ENCODE data around the gene GSDME.

The GSDME gene

DNA sequence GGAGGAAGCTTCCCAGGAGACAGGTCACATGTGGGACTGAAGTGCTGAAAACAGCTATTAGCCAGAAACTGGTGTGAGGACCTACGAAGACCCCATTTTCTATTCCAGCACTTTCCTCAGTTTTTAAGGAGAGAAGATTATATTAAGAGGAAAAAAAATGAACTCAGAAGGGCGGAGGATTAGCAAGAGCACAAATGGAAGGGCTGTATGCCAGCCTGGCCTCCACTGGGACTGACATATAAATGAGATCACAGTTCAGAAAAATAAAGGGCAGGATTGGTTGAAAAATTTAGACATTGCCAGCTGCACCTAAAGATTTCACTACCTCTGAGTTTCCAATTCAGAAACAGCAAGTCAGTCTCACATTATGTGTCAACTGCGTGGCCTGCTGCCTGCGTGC, 53.0 kb downstream of the GSDME start:
- no peak for DNase-seq (ENCODE audit: low spot score)

DNA sequence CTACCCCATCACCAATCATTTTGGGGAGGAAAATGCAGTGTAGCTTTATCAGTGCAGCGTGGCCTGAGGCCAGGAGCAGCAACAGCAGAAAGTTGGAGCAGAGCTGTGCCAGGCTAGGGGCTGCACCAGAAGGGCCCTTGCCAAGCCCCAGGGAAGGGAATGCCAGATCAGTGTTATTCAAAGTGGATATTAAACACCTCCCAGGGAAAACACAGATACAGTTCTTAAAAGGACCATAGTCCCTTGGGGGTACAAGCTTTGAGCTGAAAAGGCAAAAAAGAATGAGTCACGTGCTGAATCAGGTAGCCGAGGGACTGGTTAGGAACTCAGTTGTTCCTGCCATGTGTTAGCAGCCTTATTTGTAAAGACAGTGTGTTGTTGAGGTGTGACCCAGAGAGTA, 54.0 kb downstream of the GSDME start:
- no peak for DNase-seq (ENCODE audit: low spot score)

DNA sequence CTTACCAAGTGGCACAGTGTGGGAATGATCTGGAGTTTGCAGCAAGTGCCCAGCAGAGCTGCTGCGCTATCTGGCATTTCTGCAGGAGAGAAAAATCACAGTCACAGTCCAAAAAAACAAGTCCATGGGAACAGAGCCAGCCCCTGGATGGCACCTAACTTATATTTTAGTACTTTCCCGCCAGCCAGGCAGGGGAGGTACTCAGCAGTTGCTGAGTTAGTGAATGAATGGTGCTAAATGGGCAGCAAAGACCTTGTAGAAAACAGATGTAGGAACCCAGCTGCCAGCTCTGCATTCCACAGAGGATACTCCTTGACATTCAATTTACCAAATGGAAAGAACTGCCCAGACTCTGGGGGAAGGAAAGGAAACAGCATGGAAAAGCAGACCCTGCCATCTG, 54.5 kb downstream of the GSDME start:
- DNase-seq (ENCODE audit: low spot score), result no peak

DNA sequence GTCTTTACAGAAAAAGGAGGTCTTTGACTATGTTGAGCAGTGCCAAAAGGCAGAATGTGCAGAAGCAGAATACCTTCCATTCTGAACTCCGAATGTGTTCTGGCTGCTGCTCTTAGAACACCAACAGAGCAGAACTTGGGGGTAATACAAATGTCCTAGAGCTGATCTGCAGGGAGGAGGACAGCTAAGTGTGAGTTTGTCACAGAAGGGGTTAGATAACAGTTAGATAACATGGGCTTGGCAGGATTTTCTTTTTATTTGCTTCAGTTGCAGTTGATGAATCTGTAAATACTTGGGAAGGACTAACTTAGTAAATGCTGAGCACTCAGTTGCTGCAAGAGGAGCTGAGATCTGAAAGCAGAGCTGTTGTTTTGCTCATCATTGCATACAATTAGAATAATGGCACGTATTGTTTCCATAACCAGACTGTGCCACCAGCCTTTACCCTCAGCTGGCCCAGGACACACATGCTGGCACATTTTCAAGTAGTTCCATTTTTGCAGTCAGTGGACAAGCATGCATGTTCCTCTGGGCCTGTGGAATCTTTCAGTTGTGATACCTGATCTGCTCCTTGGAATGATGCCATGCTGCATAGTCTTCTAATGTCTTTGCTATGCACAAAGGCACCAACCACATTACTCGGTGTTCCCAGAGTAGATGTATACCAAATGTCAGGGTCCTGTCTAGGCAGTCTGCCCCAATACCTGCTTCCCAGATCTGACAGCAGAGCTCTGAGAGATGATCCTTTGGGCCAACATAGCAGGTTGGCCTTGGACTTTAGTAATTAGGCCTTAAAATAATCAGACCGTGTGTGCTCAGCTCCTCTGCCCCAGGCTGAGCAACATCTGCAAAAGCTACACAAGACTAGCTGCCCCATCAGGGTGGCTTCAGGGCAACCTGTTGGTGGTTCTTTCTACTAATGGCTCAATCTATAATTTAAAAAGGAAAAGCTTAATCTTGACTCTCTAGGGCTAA, 55.7 kb downstream of the GSDME start:
- no peak for DNase-seq (ENCODE audit: low spot score)

GRCh38 chr7:24700521-24701260, 56.6 kb downstream of the GSDME start:
- DNase-seq (ENCODE audit: low spot score), result no peak

DNA sequence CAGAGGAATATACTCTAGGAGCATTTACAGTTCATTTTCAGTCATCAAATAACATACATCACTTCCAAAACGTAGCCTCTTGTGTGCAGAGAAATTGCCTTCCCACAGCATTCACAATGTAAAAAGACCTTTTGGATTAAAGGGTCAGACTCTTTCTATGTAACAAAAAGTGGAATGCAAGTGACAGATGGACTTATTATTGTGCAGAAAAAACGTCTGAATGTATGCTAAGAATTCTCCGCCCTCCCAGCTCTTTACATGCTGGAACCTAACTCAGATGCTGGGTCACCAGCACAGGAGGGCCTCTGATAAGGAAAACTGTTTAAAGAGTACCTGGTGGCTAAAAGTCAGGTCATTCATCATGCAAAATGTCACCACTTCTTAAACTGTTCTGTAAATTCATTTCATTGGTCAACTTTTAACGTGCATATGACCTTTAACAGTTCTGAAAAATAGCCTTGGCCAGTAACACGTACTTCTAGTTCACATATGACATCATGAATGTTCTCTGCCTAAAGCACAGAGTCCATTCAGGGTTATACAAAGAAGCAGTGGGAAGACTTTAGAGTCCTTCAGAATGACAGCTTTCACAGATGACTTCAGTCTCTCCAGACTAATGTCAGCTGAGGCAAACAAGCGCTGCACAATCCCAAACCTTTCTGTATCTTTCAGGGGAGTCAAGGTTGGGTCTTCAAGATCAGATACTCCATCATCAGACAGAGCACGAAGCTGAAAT, 58.6 kb downstream of the GSDME start:
- DNase-seq (ENCODE audit: low spot score), result no peak

DNA sequence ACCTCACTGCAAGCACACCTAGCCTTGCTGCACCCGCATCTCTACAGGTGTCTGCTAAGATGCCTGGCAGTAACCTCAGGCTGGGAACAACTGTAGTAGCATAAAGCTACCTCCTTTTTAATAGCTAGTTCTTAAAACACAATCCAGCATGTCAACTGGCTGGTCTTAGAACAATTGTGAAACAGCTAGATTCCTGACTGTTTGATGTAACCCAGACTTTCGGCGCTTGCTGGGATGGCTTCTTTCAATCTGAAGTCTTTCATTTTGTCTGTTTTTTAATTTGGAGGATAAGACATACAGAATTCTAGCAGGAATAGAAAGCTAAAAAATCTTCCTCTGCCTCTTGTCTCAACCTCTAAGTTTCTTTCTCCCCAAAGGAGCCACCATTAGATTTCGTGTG, 59.8 kb downstream of the GSDME start:
- no peak for DNase-seq (ENCODE audit: low spot score)

GRCh38 chr7:24692592-24692991, 64.7 kb downstream of the GSDME start:
- DNase-seq (ENCODE audit: low spot score), result no peak

DNA sequence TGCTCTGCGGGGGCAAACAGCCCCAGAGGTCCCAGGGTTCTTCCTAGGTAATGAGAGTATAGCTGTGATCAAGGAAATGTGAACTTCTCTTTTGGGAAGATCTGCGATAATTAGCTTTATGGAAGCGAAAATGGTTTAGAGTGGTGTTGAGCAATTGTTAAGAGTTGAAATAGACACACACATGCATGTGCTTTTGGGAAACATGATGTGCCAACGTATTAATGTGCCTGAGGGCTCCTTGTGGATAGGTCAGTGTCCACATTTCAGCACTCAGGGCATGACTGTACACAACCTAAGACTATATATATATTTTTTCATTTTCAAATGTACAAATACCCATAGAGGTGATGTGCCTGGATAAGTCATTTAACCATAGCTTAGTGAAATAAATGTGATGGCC, 67.0 kb downstream of the GSDME start:
- no peak for DNase-seq (ENCODE audit: low spot score)

GRCh38 chr7:24685708-24686107, 71.6 kb downstream of the GSDME start:
- no peak for DNase-seq (ENCODE audit: low spot score)

- no peak for DNase-seq (ENCODE audit: low spot score)
These were observed 86.5 kb downstream of the GSDME start for GRCh38 chr7:24670782-24671181.

GRCh38 chr7:24669971-24670591, 87.2 kb downstream of the GSDME start:
- no peak for DNase-seq (ENCODE audit: low spot score)

DNA sequence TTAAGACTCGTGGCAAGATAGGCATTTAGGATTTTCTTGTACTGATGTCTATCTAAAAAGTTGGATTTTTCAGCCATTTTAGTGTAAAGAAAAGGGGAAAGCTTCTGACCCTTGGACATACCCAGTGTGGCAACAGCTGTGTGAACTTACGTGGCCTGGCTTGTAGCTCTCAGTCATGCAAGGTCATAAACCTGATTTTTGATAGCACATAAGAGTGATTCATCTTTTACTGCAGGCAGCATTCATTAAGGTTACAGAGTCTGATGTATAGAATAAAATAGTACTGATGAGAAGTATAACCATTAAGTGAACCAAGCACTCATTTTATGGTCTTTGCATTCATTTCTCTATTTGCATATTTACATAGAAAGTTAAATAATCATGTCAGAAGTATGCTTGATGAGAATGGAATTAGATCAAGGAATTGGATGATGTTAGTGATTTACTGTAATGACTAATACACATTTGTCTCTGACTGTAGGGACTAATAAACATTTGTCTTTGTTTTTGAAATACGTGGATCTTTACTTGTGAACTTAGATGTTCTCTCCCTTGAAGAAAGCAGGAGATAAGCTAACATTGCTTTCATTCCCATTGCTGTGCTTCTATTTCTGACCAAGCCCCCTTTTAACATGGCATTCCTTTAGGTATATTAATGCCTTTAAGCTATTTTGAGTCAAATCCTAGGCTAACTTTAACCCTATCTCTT, 88.2 kb downstream of the GSDME start:
- no peak for DNase-seq (ENCODE audit: low spot score)

DNA sequence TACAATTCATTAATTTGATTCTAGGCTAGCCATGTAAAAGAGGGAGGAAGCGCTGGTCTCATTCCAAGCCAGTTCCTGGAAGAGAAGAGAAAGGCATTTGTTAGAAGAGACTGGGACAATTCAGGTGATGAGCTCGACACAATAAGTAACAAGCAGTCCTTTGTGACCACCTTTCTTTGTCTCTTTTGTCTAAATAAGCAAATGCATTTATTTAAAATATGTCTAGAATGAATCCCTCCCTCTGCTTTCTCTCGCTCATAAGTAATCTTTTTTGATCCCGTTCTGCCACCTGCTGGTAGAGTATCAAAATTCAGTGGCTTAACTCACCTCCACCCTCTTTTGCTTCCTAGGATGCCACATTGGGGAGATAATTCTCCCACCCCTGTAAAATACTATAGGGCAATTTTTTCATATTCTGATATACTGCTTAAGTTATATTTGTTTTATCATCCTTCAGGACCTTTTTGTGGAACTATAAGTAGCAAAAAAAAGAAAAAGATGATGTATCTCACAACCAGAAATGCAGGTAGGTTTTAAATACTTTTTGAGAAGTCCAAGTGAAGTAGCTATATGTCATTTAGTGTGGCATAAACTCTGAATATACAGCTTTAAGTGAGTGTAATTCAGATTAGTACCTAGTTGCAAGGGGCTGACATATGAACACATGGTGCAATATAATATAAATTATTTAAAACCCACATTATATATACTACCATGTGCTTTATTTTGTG, 91.5 kb downstream of the GSDME start:
- no peak for DNase-seq (ENCODE audit: low spot score)

DNA sequence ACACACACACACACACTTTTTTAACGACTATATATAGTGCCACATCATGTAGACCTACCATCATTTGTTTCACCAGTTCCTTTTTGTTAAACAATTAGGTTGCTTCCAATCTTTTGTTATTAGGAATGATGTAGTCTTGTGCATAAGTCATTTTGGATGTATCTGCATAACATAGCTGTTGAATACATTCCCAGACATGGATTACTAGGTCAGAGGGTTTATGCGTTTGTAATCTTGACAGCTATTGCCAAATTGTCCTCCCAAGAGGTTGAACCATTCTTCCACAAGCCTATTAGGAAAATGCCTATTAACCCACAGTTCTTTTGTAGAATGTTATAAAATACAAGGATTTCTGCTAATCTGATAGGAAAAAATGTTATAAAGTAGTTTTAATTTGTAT, 96.7 kb downstream of the GSDME start:
- DNase-seq (ENCODE audit: low spot score), result no peak

DNA sequence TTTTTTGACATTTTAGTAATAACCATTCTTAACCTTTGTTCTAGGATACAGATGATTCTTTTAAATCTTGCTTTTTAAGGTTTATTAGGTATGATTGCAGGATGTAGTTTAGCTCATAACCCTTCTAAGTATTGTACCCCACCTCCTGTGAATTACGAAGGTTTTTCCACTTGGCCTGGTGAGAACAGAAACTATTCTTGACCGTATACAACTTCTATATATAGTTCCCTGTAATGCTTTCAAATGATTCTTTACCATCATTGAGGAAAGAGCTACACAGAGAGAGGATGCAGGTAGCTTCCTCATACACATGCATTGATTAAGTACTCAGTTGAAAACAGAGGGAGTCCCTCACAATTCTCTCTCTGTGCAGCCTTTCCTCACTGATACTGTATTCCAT, 97.8 kb downstream of the GSDME start:
- no peak for DNase-seq (ENCODE audit: low spot score)

- DNase-seq (ENCODE audit: low spot score), result no peak
These were observed 99.3 kb downstream of the GSDME start for GRCh38 chr7:24657980-24658379.

DNA sequence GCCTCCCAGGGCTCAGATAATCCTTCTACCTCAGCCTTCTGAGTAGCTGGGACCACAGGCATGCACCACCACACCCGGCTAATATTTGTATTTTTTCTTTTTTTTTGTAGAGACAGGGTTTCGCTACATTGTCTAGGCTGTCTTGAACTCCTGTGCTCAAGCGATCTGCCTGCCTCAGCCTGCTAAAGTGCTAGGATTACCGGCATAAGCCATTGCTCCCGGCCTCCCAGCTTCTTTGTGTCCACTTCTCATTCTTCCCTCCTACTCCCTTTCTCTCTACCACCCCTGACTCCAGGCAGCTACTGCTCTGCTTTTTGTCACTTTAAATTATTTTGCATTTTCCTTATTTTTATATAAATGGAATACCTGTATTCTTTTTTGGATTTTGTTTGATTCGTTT, 100.7 kb downstream of the GSDME start:
- peak; percentile 51 for DNase-seq (ENCODE audit: low spot score)

GRCh38 chr7:24654305-24654704, 103.0 kb downstream of the GSDME start:
- DNase-seq (ENCODE audit: low spot score), result no peak

- DNase-seq (ENCODE audit: low spot score), result no peak
These were observed 103.8 kb downstream of the GSDME start for GRCh38 chr7:24653316-24654085.
